AG04450 (cell line): Measurements from ENCODE around the gene DSCAML1. TPM values are rescaled to one million over a fixed set of nuclear protein-coding genes. Genes with fewer than 3 reads are reported as not detected.

Experiments
- CTCF ChIA-PET: fragments of 300-600, 350-600 bp; formaldehyde crosslinking; extraction: SDS; loops from one replicate; lab custom pipeline; 2022; ENCODE audit warnings: antibody characterized with exemption, inconsistent platforms; lab: Charles Lee
- POLR2A ChIA-PET: fragments of 350-600 bp; formaldehyde crosslinking; extraction: SDS; loops from one replicate; lab custom pipeline; 2021; ENCODE audit warnings: antibody characterized with exemption, inconsistent platforms; lab: Yijun Ruan, JAX
- DNase-seq: peaks from one replicate; pipeline ENCODE4 v3.0.0-alpha.2; 2011; ENCODE audit warnings: low read depth, low spot score
- H3K27ac ChIP-seq: one replicate; pipeline ENCODE4 v1.5.1; 2012; ENCODE audit warnings: low read depth, low read length, control low read depth
- H3K27me3 ChIP-seq: one replicate; pipeline ENCODE4 v1.6.0; 2012; ENCODE audit warnings: low read length; ENCODE audit not compliant: control insufficient read depth, insufficient read depth
- H3K4me3 ChIP-seq: 2 replicates; pipeline ENCODE4 v1.5.1; 2011; ENCODE audit warnings: mild to moderate bottlenecking, low read depth, low read length, control low read depth
- H3K9me3 ChIP-seq: 2 replicates; pipeline ENCODE4 v1.5.1; 2012; ENCODE audit warnings: low read length; ENCODE audit not compliant: control insufficient read depth, insufficient read depth
- polyA plus RNA-seq: library from polyadenylated mRNA; depleted of rRNA; stranded (reverse); fragments of >200 nt; gene quantifications from 2 replicates; pipeline ENCODE4 v1.2.3, GENCODE V29; 2011
- TF ChIP-seq, protein P1 (sequence below): IDR thresholded peaks from 2 replicates; pipeline ENCODE4 v1.5.1; 2011; ENCODE audit warnings: low read depth, low read length, control low read depth, inconsistent platforms

DSCAML1 gene
- polyA plus RNA-seq, 1 experiment: not detected

DNA sequence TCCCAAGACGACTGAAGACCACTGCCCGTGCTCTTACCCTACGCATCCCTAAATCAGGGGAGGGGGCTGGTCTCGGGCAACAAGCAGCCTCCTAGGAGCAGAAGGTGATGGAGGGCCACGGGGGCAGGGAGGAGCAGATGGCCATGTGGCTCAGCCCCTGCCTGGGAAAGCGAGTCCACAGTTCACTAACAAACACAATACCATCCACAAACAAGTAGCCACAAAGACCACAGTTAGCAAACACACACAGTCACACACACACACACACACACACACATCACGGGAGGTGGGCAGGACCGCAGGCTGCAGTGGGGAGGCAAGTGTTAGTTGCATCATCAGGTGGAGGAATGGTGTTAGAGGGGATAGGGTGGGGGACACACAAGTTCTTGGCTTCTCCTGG lies 40.8 kb upstream of the DSCAML1 start:
- Histone ChIP-seq H3K27me3 (peaks cover 25% of the 10 kb centered on the region), H3K4me3 (no peak overlapping the region), H3K27ac (no peak overlapping the region), H3K9me3 (no peaks in the 10 kb centered on the region; the same call in 1 of the 2 replicates)
- ChIA-PET POLR2A (no interaction called here), CTCF (no interaction called here)
- DNase-seq: no peak
- TF ChIP-seq, protein P1, sequence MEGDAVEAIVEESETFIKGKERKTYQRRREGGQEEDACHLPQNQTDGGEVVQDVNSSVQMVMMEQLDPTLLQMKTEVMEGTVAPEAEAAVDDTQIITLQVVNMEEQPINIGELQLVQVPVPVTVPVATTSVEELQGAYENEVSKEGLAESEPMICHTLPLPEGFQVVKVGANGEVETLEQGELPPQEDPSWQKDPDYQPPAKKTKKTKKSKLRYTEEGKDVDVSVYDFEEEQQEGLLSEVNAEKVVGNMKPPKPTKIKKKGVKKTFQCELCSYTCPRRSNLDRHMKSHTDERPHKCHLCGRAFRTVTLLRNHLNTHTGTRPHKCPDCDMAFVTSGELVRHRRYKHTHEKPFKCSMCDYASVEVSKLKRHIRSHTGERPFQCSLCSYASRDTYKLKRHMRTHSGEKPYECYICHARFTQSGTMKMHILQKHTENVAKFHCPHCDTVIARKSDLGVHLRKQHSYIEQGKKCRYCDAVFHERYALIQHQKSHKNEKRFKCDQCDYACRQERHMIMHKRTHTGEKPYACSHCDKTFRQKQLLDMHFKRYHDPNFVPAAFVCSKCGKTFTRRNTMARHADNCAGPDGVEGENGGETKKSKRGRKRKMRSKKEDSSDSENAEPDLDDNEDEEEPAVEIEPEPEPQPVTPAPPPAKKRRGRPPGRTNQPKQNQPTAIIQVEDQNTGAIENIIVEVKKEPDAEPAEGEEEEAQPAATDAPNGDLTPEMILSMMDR: no peak

DNA sequence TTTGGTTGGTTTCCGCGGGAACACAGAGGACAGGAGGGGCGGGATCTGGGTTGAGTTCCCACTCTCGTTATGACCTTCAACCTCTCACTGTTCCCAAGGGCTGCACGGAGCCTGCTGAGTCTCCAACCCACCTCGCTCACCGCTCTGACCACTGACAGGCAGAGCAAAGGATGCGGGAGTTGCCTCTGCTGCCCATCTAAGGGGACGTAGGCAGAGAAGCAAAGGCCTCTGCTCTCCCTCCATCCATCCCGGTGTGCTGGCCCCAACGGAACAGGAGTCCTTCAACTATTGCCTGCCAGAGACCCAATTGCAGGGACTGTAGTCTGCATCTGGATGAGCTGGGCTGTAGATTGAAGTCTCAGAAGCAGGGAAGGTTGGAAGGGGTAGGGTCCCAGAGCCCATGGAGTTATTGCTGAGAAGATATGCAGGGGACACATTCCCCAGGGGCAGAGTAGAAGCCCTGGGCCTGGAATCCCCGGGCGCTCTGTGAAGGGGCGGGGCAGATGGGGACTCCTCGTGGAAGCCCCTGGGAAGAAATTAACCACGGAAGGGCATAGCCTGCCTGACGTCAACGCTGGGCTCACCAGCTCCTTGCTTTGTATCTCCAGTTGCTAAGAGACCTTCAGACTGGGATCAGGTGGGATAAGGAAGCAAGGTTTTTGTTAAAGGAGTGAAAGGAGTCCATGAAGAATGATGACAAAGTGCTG lies 40.2 kb upstream of the DSCAML1 start:
- peaks cover 28% of the 10 kb centered on the region for H3K27me3 ChIP-seq
- TF ChIP-seq, protein P1: no peak
- no peaks in the 10 kb centered on the region; the same call in 1 of the 2 replicates for H3K9me3 ChIP-seq
- H3K27ac ChIP-seq: no peak overlapping the region
- POLR2A ChIA-PET: no interaction called here
- H3K4me3 ChIP-seq: no peak overlapping the region
- no peak for DNase-seq
- CTCF ChIA-PET: no interaction called here

DNA sequence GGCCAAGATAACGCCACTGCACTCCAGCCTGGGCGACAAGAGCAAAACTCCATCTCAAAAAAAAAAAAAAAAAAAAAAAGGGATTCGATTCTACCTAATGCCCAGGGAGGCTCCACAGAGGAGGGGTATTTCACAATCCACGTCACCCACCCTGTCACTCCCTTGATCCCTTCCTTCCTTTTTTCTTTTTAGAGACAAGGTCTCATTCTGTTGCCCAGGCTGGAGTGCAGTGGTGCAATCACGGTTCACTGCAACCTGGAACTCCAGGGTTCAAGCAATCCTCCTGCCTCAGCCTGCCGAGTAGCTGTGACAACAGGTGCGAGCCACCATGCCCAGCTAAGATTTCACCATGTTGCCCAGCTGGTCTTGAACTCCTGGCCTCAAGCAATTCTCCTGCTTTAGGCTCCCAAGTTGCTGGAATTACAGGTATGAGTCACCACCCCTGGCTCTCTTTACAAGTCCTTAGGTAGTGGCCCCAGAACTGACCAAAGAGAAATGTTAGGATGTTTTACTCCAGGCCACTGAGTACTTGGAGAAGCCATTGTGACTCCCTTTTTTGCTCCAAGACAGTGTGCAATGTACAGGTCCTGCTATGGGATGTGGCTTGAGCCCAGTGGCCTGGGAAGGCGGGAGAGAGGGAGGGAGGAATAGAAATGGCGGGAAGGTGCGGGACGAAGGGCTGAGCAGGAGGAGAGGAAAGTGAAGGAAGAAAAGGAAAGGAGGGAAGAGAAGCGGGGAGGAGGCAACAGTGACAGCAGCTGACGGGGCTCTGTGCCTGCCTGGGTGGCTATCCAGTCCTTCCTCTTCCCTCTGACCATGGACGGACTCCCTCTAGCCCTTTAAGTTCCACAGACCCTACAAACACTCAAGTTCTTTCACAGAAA lies 39.3 kb upstream of the DSCAML1 start:
- no peak for DNase-seq
- TF ChIP-seq, protein P1: no peak
- Histone ChIP-seq H3K9me3 (no peaks in the 10 kb centered on the region; the same call in 1 of the 2 replicates), H3K27me3 (peaks cover 28% of the 10 kb centered on the region), H3K27ac (no peak overlapping the region), H3K4me3 (no peak overlapping the region)
- ChIA-PET CTCF (interaction anchor here (1.1 to 3.0 kb wide), 2 partner anchors 7 to 19 kb away, joined by 4 to 15 read pairs; no protein-coding TSS in a partner anchor), POLR2A (no interaction called here)

DNA sequence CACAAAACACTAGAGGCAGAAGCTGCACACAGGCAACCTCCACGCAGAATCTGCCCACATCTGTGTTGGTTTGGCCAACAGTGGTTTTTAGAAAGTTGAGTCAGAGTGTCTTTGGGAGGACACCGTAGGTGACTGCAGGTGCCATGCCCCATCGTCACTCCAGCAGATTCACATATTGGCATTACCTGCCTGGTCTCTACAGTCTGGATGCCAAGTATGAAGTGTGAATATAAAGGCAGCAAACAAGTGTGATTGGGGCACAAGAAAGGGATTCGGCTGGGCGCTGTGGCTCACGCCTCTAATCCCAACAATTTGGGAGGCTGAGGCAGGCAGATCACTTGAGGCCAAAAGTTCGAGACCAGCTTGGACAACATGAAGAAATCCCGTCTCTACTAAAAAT lies 38.6 kb upstream of the DSCAML1 start:
- ChIA-PET CTCF (interaction anchor here (1.1 to 4.2 kb wide), 5 partner anchors 7 to 111 kb away, joined by 4 to 24 read pairs (median 15); no protein-coding TSS in a partner anchor), POLR2A (no interaction called here)
- Histone ChIP-seq H3K4me3 (no peak overlapping the region), H3K27ac (no peak overlapping the region), H3K9me3 (no peaks in the 10 kb centered on the region; the same call in 1 of the 2 replicates), H3K27me3 (peaks cover 28% of the 10 kb centered on the region)
- no peak for DNase-seq
- TF ChIP-seq, protein P1: no peak
